ENCODE measurements around the gene CDC45.

The CDC45 gene

GRCh38 chr22:19471572-19471971 lies 8.1 kb upstream of the CDC45 start:
- DNase-seq = no peak

- DNase-seq = no peak
Measured at GRCh38 chr22:19472233-19472632, 7.5 kb upstream of the CDC45 start.

- no peak for DNase-seq
Measured at GRCh38 chr22:19473578-19473977, 6.1 kb upstream of the CDC45 start.

GRCh38 chr22:19476023-19476422 lies 3.7 kb upstream of the CDC45 start:
- peak; percentile 3 for DNase-seq

GRCh38 chr22:19477321-19478044 lies 2.2 kb upstream of the CDC45 start:
- peak; percentile 38 for DNase-seq

GRCh38 chr22:19478045-19478900 lies 1.4 kb upstream of the CDC45 start:
- peak; percentile 20 for DNase-seq

GRCh38 chr22:19478901-19479354 lies 792 bp upstream of the CDC45 start, which contains the start of gene UFD1:
TSS of gene UFD1 (minus strand) at chr22:19479193. CDS start at chr22:19479085, 108 bp downstream.
- no peak for DNase-seq

- DNase-seq = peak; percentile 8
Measured at GRCh38 chr22:19480173-19480568, 451 bp downstream of the CDC45 start.

GRCh38 chr22:19480789-19481188 lies 1.1 kb downstream of the CDC45 start:
- DNase-seq = peak; percentile 4

- no peak for DNase-seq
Measured at GRCh38 chr22:19482297-19482696, 2.6 kb downstream of the CDC45 start.

- no peak for DNase-seq
Measured at GRCh38 chr22:19483481-19484244, 3.9 kb downstream of the CDC45 start.

- DNase-seq = no peak
Measured at GRCh38 chr22:19488285-19488684, 8.6 kb downstream of the CDC45 start.

- peak; percentile 50 for DNase-seq
Measured at GRCh38 chr22:19488884-19489843, 9.4 kb downstream of the CDC45 start.

GRCh38 chr22:19490628-19491230 lies 11.0 kb downstream of the CDC45 start:
- DNase-seq = no peak

- no peak for DNase-seq
Measured at GRCh38 chr22:19492504-19493174, 12.9 kb downstream of the CDC45 start.

GRCh38 chr22:19494001-19494560 lies 14.4 kb downstream of the CDC45 start:
- no peak for DNase-seq

- no peak for DNase-seq
Measured at GRCh38 chr22:19494676-19495173, 15.0 kb downstream of the CDC45 start.

- DNase-seq = no peak
Measured at GRCh38 chr22:19495562-19496323, 16.0 kb downstream of the CDC45 start.

- DNase-seq = no peak
Measured at GRCh38 chr22:19496324-19496630, 16.6 kb downstream of the CDC45 start.

GRCh38 chr22:19497245-19497644 lies 17.5 kb downstream of the CDC45 start:
- DNase-seq = peak; percentile 30

Measured in hematopoietic multipotent progenitor cell treated with erythropoietin and hydrocortisone succinate and interleukin-3 and kit ligand, for 8 days (in vitro differentiated cells).